Naive thymus-derived CD4-positive, alpha-beta T cell (primary cell): Measurements from ENCODE around the gene TTC21A. TPM values are rescaled to one million over a fixed set of nuclear protein-coding genes. Genes with fewer than 3 reads are reported as not detected.
A peak's percentile ranks its signal among the peaks of the same experiment; 100 is the strongest.

Experiments used
- ATAC-seq: fragments of 150-1000 bp; cut with Tn5 transposase; 2 replicates; pipeline ENCODE4 v1.10.0; 2021; ENCODE audit warnings: mild to moderate bottlenecking, moderate library complexity
- CTCF ChIA-PET: fragments of 350-600 bp; sonication (Branson Sonifier 250); formaldehyde crosslinking; loops from one replicate; lab custom pipeline; 2021; ENCODE audit warnings: antibody characterized with exemption; lab: Charles Lee
- POLR2A ChIA-PET: fragments of 350-600 bp; sonication (Branson Sonifier 250); formaldehyde crosslinking; loops from one replicate; lab custom pipeline; 2021; ENCODE audit warnings: antibody characterized with exemption, inconsistent platforms; lab: Charles Lee
- DNase-seq, 9 donors: peaks; one replicate each; pipeline versions ENCODE4 v3.0.0 to v3.0.0-alpha.2; 2020 to 2022; ENCODE audit warnings: mixed read lengths in 1 of 9
- H3K27ac ChIP-seq: one replicate; pipeline ENCODE4 v1.7.0; 2013; ENCODE audit warnings: mild to moderate bottlenecking, low read depth, low read length, moderate library complexity
- H3K27me3 ChIP-seq, 2 donors: one replicate each; pipeline ENCODE4 v1.7.0; 2013; ENCODE audit warnings: low read length in 2 of 2, mild to moderate bottlenecking in 2 of 2, moderate library complexity in 2 of 2; ENCODE audit not compliant: control insufficient read depth in 2 of 2, insufficient read depth in 2 of 2
- H3K36me3 ChIP-seq, 3 experiments: 1 replicate in 2 of 3; 2 replicates in 1 of 3; pipeline ENCODE4 v1.7.0; 2013; ENCODE audit warnings: low read length in 3 of 3, mild to moderate bottlenecking in 3 of 3, moderate library complexity in 1 of 3; ENCODE audit not compliant: insufficient read depth in 3 of 3, control insufficient read depth in 2 of 3
- H3K4me1 ChIP-seq, 2 donors: one replicate each; pipeline ENCODE4 v1.7.0; 2013; ENCODE audit warnings: low read length in 2 of 2, mild to moderate bottlenecking in 2 of 2, moderate library complexity in 1 of 2; ENCODE audit not compliant: control insufficient read depth in 2 of 2, insufficient read depth in 2 of 2
- H3K4me3 ChIP-seq: 2 replicates; pipeline ENCODE4 v1.7.0; 2013; ENCODE audit warnings: mild to moderate bottlenecking, low read length
- H3K9me3 ChIP-seq, 3 experiments: 1 replicate in 2 of 3; 2 replicates in 1 of 3; pipeline ENCODE4 v1.7.0; 2013; ENCODE audit warnings: low read length in 3 of 3; ENCODE audit not compliant: control insufficient read depth in 2 of 3
- H3K27ac Mint-ChIP-seq, 9 donors: one replicate each; pipeline ENCODE4 v1.8.0; 2020 to 2022; ENCODE audit warnings: mixed read lengths in 9 of 9, mild to moderate bottlenecking in 8 of 9, moderate library complexity in 5 of 9, inconsistent platforms in 2 of 9
- H3K27me3 Mint-ChIP-seq, 5 donors: one replicate each; pipeline ENCODE4 v1.8.0; 2021 to 2022; ENCODE audit warnings: mixed read lengths in 5 of 5, mild to moderate bottlenecking in 1 of 5
- H3K36me3 Mint-ChIP-seq, 5 donors: one replicate each; pipeline ENCODE4 v1.8.0; 2020 to 2022; ENCODE audit warnings: mixed read lengths in 5 of 5, mild to moderate bottlenecking in 3 of 5, inconsistent platforms in 1 of 5
- H3K4me1 Mint-ChIP-seq, 7 donors: one replicate each; pipeline ENCODE4 v1.8.0; 2020 to 2022; ENCODE audit warnings: mixed read lengths in 7 of 7, mild to moderate bottlenecking in 3 of 7, inconsistent platforms in 1 of 7
- H3K4me3 Mint-ChIP-seq, 10 donors: one replicate each; pipeline ENCODE4 v1.8.0; 2020 to 2022; ENCODE audit warnings: mild to moderate bottlenecking in 10 of 10, mixed read lengths in 10 of 10, moderate library complexity in 6 of 10, inconsistent platforms in 2 of 10
- H3K9me3 Mint-ChIP-seq, 11 donors: one replicate each; pipeline ENCODE4 v1.8.0; 2020 to 2022; ENCODE audit warnings: mixed read lengths in 11 of 11, mild to moderate bottlenecking in 4 of 11, inconsistent platforms in 1 of 11, moderate library complexity in 1 of 11
- intact Hi-C, 2 donors: fragments of 100-400 bp; cut with micrococcal nuclease; formaldehyde crosslinking; loops; one replicate each; pipeline ENCODE4 v1.15.1; 2023
- polyA plus RNA-seq, 2 donors: library from polyadenylated mRNA; unstranded; fragments of 300-500 nt; fragmentation: Illumina TruSeq; gene quantifications; one replicate each; pipeline ENCODE4 v1.2.3, GENCODE V29; 2021
- total RNA-seq, 6 experiments: library from RNA in 5 of 6; stranded (reverse) in 5 of 6; gene quantifications; 1 replicate in 5 of 6; 2 replicates in 1 of 6; pipeline ENCODE4 v1.2.3 and lab custom pipeline; 2021 to 2026

The TTC21A gene
- total and polyA plus RNA-seq, 7 experiments from 2014 or later: 0.37 to 9.7 (median 4.8) TPM

GRCh38 chr3:39125841-39126500 is 18.5 kb downstream of the TTC21A start:
- peaks cover 0 to 10% (median 0%) of the 10 kb centered on the region in 5 donors for H3K27me3 Mint-ChIP-seq
- DNase-seq (no peak), ATAC-seq (no peak)
- Histone ChIP-seq H3K27ac (no peak overlapping the region), H3K36me3 (no peaks in the 10 kb centered on the region), H3K4me1 (peaks cover 12 to 14% of the 10 kb centered on the region in 2 donors), H3K4me3 (no peak overlapping the region), H3K27me3 (no peaks in the 10 kb centered on the region), H3K9me3 (no peaks in the 10 kb centered on the region)
- H3K9me3 Mint-ChIP-seq: no peaks in the 10 kb centered on the region
- ChIA-PET POLR2A (interaction anchor here (0.6 to 2.0 kb wide), 3 partner anchors 20 to 169 kb away, joined by 3 to 12 read pairs (median 4); no protein-coding TSS in a partner anchor), CTCF (interaction anchor here (0.6 to 10.3 kb wide), 13 partner anchors 10 to 252 kb away, joined by 3 to 191 read pairs (median 4); partner anchors contain the start of gene XIRP1)
- H3K4me1 Mint-ChIP-seq: peaks cover 15 to 29% (median 24%) of the 10 kb centered on the region in 7 donors
- intact Hi-C loops: loop anchor here (1.0 to 5.0 kb wide), 8 partner anchors 17 to 166 kb away; no protein-coding TSS in a partner anchor
- peaks cover 0 to 3% (median 0%) of the 10 kb centered on the region in 5 donors for H3K36me3 Mint-ChIP-seq
- H3K27ac Mint-ChIP-seq: peak overlapping the region in 1 of 9 donors; percentile 86
- peak overlapping the region in 1 of 10 donors; percentile 8 for H3K4me3 Mint-ChIP-seq

- peaks cover 12 to 14% of the 10 kb centered on the region in 2 donors for H3K4me1 ChIP-seq
- Mint-ChIP-seq H3K36me3 (peaks cover 0 to 3% (median 0%) of the 10 kb centered on the region in 5 donors), H3K4me3 (no peak overlapping the region), H3K27me3 (peaks cover 0 to 10% (median 0%) of the 10 kb centered on the region in 5 donors), H3K4me1 (peaks cover 15 to 34% (median 24%) of the 10 kb centered on the region in 7 donors), H3K27ac (peak overlapping the region in 6 of 9 donors; percentile 22 to 87 (median 54)), H3K9me3 (no peaks in the 10 kb centered on the region)
- no peak overlapping the region for H3K27ac ChIP-seq
- no peaks in the 10 kb centered on the region for H3K27me3 ChIP-seq
- CTCF ChIA-PET: interaction anchor here (0.7 to 10.3 kb wide), 14 partner anchors 11 to 251 kb away, joined by 3 to 191 read pairs (median 4); partner anchors contain the start of gene XIRP1
- POLR2A ChIA-PET: interaction anchor here (0.6 to 2.0 kb wide), 3 partner anchors 19 to 169 kb away, joined by 3 to 12 read pairs (median 4); no protein-coding TSS in a partner anchor
- no peaks in the 10 kb centered on the region for H3K9me3 ChIP-seq
- ATAC-seq: peak; percentile 60
- H3K4me3 ChIP-seq: no peak overlapping the region
- intact Hi-C loops: loop anchor here (1.0 to 5.0 kb wide), 7 partner anchors 20 to 166 kb away; no protein-coding TSS in a partner anchor
- peak in 4 of 9 donors; percentile 39 to 59 (median 50) for DNase-seq
- no peaks in the 10 kb centered on the region for H3K36me3 ChIP-seq
Measured at GRCh38 chr3:39126532-39127071, 19.1 kb downstream of the TTC21A start.

- H3K27me3 ChIP-seq: no peaks in the 10 kb centered on the region
- intact Hi-C loops: loop anchor here (2.0 to 5.0 kb wide), 2 partner anchors 19 to 80 kb away; no protein-coding TSS in a partner anchor
- no peak overlapping the region for H3K27ac ChIP-seq
- peaks cover 15 to 38% (median 24%) of the 10 kb centered on the region in 7 donors for H3K4me1 Mint-ChIP-seq
- peaks cover 0 to 3% (median 0%) of the 10 kb centered on the region in 5 donors for H3K36me3 Mint-ChIP-seq
- peaks cover 12 to 14% of the 10 kb centered on the region in 2 donors for H3K4me1 ChIP-seq
- H3K9me3 Mint-ChIP-seq: no peaks in the 10 kb centered on the region
- H3K36me3 ChIP-seq: no peaks in the 10 kb centered on the region
- no peak overlapping the region for H3K4me3 ChIP-seq
- no peaks in the 10 kb centered on the region for H3K9me3 ChIP-seq
- ChIA-PET CTCF (interaction anchor here (0.6 to 10.3 kb wide), 15 partner anchors 11 to 168 kb away, joined by 3 to 191 read pairs (median 3); no protein-coding TSS in a partner anchor), POLR2A (interaction anchor here (0.8 to 2.0 kb wide), 3 partner anchors 19 to 161 kb away, joined by 3 to 12 read pairs (median 7); no protein-coding TSS in a partner anchor)
- peak overlapping the region; percentile 12 to 87 (median 43) for H3K27ac Mint-ChIP-seq
- H3K27me3 Mint-ChIP-seq: peaks cover 0 to 7% (median 0%) of the 10 kb centered on the region in 5 donors
- peak overlapping the region in 4 of 10 donors; percentile 9 to 18 (median 10) for H3K4me3 Mint-ChIP-seq
- ATAC-seq (no peak), DNase-seq (no peak)
Measured at GRCh38 chr3:39127269-39127907, 19.9 kb downstream of the TTC21A start.

GRCh38 chr3:39127908-39128304 is 20.4 kb downstream of the TTC21A start:
- Histone ChIP-seq H3K4me1 (peaks cover 12 to 14% of the 10 kb centered on the region in 2 donors), H3K4me3 (no peak overlapping the region), H3K9me3 (no peaks in the 10 kb centered on the region), H3K27ac (no peak overlapping the region), H3K27me3 (no peaks in the 10 kb centered on the region), H3K36me3 (no peaks in the 10 kb centered on the region)
- Mint-ChIP-seq H3K27ac (peak overlapping the region; percentile 12 to 87 (median 43)), H3K27me3 (peaks cover 0 to 3% (median 0%) of the 10 kb centered on the region in 5 donors), H3K9me3 (no peaks in the 10 kb centered on the region), H3K4me3 (peak overlapping the region in 6 of 10 donors; percentile 5 to 18 (median 9)), H3K4me1 (peaks cover 15 to 39% (median 24%) of the 10 kb centered on the region in 7 donors), H3K36me3 (peaks cover 0 to 3% (median 0%) of the 10 kb centered on the region in 5 donors)
- no peak for ATAC-seq
- ChIA-PET CTCF (interaction anchor here (0.6 to 10.3 kb wide), 9 partner anchors 12 to 161 kb away, joined by 3 to 191 read pairs (median 3); no protein-coding TSS in a partner anchor), POLR2A (interaction anchor here (0.8 to 2.0 kb wide), 3 partner anchors 19 to 160 kb away, joined by 3 to 12 read pairs (median 7); no protein-coding TSS in a partner anchor)
- intact Hi-C loops: loop anchor here (1.0 to 5.0 kb wide), 3 partner anchors 19 to 250 kb away; no protein-coding TSS in a partner anchor
- no peak for DNase-seq

GRCh38 chr3:39128951-39129350 is 21.5 kb downstream of the TTC21A start:
- CTCF ChIA-PET: interaction anchor here (1.1 to 10.3 kb wide), 6 partner anchors 10 to 163 kb away, joined by 3 to 191 read pairs (median 6); partner anchors contain the start of genes GORASP1 and TTC21A
- H3K27me3 ChIP-seq: no peaks in the 10 kb centered on the region
- H3K4me1 ChIP-seq: peaks cover 12 to 14% of the 10 kb centered on the region in 2 donors
- H3K36me3 ChIP-seq: no peaks in the 10 kb centered on the region
- H3K27ac ChIP-seq: no peak overlapping the region
- POLR2A ChIA-PET: interaction anchor here (2.0 kb wide), 1 partner anchor 18 kb away, joined by 7 read pairs; no protein-coding TSS in a partner anchor
- no peaks in the 10 kb centered on the region for H3K9me3 Mint-ChIP-seq
- H3K27ac Mint-ChIP-seq: no peak overlapping the region
- H3K36me3 Mint-ChIP-seq: peaks cover 0 to 3% (median 0%) of the 10 kb centered on the region in 5 donors
- ATAC-seq: no peak
- H3K27me3 Mint-ChIP-seq: no peaks in the 10 kb centered on the region
- no peak overlapping the region for H3K4me3 Mint-ChIP-seq
- H3K4me3 ChIP-seq: no peak overlapping the region
- intact Hi-C loops: loop anchor here in 1 of 2 donors (1.0 to 5.0 kb wide), 2 partner anchors 78 to 249 kb away; no protein-coding TSS in a partner anchor
- no peaks in the 10 kb centered on the region for H3K9me3 ChIP-seq
- no peak for DNase-seq
- H3K4me1 Mint-ChIP-seq: peaks cover 18 to 41% (median 24%) of the 10 kb centered on the region in 7 donors
